Vagina (tissue), 2 donors: Measurements from ENCODE around the gene PGAP1.

ENCODE experiments used
- CTCF ChIP-seq, 3 experiments: fragments of 450-650 bp in 2 of 3; fragments of 200-600 bp in 1 of 3; sonication (generic) in 1 of 3; IDR thresholded peaks; one replicate each; pipeline ENCODE4 v1.5.1; 2017 to 2019; ENCODE audit warnings: antibody characterized with exemption in 3 of 3, mild to moderate bottlenecking in 2 of 3, moderate library complexity in 2 of 3
- POLR2A ChIP-seq, 2 donors: fragments of 450-650 bp; IDR thresholded peaks; one replicate each; pipeline ENCODE4 v1.6.1; 2017; ENCODE audit warnings: antibody characterized with exemption in 2 of 2, mild to moderate bottlenecking in 2 of 2, moderate library complexity in 2 of 2
- POLR2AphosphoS5 ChIP-seq, 2 donors: sonication (generic); formaldehyde crosslinking; IDR thresholded peaks; one replicate each; pipeline ENCODE4 v1.9.0; 2017; ENCODE audit warnings: antibody characterized with exemption in 2 of 2, mild to moderate bottlenecking in 2 of 2, low read depth in 1 of 2; ENCODE audit not compliant: insufficient read depth in 1 of 2

DNA sequence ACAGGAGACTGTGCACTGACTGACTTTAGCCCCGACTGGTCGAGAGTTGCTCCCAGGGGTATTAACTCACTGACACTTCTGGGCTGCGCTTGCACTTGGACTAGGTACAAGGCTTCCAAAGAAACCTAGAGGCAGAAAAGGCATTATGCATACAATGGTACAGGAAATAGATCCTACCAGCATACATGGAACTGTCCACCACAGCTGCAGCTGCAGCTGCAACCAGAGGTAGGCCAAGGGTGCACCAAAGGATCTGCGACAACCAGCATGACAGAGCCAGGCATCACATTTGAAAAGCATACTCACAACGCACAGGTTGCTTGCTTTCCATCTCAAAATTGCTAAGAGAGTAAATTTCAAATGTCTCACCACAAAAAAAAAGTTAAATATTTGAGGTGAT is 22.6 kb upstream of the PGAP1 start:
- TF ChIP-seq CTCF (IDR thresholded peaks at IDR 0.05), result no peak
- no peak for TF ChIP-seq POLR2AphosphoS5 (IDR thresholded peaks at IDR 0.05; ENCODE audit: insufficient read depth in 1 of 2, low read depth in 1 of 2)
- TF ChIP-seq POLR2A (IDR thresholded peaks at IDR 0.05), result no peak
